Activated effector memory CD4-positive, alpha-beta T cell treated with Interleukin-2 at 50 U/mL for 16 hours (primary cell): ENCODE data around the gene ALPL.
"Not testable (repeated sequence)": the region's sequence is repeated elsewhere in the genome, so short reads cannot be mapped to it uniquely, and the experiment has no call there.

ENCODE experiments used
- DNase-seq: peaks from one replicate; pipeline ENCODE4 v3.0.0-alpha.2; 2020

Gene ALPL

DNA sequence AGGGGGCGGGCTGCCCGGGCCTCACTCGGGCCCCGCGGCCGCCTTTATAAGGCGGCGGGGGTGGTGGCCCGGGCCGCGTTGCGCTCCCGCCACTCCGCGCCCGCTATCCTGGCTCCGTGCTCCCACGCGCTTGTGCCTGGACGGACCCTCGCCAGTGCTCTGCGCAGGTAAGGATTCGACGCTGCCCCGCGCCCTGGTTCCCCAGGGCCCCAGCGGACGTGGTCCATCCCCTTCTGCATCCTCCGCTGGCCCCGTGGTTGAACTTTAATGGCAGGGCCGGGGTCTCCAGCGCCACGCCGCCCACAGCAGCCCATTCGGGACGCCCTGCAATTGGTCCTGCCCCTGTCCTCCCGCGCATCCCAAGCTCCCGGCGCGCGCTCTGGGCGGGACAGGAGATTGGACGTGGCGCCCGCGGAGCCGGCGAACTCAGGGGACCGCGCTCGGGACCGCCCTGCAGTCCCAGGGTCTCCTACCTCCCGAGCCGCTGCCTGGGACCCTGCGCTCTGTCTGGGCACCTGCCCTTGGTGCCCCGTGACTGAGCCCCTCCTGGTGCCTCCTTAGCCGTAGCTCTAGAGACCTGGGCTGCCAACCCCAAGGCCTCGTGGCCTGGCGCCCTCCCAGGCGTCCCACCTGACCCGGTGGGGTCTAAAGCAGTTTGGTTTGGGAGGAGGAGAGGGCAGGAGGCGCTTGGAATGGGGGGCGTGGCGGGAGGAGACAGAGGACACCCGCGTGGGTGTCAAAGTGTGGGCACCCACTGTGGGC, at the start of gene ALPL:
Gene ALPL, plus strand, starts transcription at position 73 of the 762 bp plus-strand sequence. CDS start 44,659 bp downstream, outside the sequence.
- no peak for DNase-seq

DNA sequence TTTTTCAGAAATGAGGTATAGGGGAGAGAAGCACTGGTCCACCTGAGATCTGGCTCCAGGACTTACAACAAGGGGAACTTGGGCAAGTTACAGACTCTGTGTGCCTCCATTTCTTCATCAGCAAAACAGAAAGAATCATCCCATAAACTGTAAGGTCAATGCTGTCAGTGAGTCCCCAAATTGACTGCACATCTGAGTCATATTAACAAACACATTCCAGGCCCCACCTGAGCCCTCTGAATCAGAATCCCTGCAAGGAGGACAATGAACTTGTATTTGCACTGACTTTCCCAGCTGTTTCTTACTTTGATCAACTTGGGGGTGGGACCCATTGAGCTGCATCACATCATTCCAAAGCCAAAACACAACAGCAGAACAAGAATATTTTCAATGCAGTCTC, 44.1 kb upstream of the ALPL start:
- not testable (repeated sequence) for DNase-seq

DNA sequence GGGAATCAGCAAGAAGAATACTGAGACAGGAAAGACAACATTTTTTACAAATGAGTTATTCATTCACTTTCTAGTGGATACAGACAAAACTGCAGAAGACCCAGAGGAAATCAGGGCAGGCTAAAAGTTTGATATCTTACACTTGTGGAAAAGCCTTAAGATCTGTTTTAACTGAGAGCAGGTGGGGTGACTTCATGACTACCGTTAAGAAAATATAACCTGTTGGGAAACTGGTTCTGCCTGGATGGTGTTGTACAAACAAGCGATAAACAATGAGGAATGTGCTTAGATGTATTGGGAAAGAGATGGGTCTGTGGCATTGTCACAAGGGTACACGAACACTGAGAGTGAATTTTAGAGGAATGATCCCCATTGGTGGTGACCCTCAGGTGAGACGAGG, 41.3 kb upstream of the ALPL start:
- DNase-seq = not testable (repeated sequence)

DNA sequence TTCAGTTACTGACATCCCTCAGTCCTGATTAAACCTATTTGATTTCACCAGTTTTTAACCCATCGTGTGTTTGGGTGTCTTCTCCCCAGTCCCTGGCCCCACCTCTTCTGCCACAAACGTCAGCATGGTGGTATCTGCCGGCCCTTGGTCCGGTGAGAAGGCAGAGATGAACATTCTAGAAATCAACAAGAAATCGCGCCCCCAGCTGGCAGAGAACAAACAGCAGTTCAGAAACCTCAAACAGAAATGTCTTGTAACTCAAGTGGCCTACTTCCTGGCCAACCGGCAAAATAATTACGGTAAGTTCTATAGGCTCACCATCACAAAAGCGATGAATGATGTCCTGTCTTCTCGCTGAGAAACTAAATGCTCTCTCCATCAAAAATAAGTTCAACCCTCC, 40.6 kb upstream of the ALPL start:
- no peak for DNase-seq

DNA sequence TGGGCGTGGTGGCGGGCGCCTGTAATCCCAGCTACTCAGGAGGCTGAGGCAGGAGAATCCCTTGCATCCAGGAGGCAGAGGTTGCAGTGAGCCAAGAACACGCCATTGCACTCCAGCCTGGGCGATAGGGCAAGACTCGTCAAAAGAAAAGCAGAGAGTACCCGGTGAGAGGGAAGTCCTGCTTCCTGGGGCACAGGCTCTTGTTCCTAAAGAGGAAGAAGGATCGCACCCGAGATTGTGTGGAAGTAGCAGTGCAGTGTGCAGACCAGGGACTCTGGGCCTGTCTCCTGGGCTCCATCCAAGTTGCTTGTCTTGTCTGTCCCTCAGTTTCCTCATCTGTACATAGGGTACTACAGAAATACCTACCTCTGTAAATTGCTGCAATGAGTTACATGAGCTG, 39.6 kb upstream of the ALPL start:
- no peak for DNase-seq

DNA sequence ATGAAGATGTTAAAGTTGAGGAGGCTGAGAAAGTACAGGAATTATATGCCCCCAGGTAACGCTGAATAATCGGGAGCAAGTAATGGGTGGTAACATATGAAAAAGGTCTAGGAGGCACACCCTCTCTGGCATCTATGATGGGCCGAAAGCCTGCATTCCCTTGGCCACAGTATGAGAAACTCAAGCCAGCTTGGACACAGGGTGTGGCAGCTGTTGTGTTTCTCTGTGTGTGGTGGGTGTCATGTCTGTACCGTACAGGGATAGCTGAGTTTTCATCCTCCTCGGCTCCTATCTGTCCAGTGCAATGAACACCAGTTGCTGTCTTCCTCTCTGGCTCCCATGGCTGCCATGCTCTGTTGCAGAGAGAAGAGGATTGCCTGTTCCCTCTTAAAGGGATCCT, 36.4 kb upstream of the ALPL start:
- DNase-seq = no peak

DNA sequence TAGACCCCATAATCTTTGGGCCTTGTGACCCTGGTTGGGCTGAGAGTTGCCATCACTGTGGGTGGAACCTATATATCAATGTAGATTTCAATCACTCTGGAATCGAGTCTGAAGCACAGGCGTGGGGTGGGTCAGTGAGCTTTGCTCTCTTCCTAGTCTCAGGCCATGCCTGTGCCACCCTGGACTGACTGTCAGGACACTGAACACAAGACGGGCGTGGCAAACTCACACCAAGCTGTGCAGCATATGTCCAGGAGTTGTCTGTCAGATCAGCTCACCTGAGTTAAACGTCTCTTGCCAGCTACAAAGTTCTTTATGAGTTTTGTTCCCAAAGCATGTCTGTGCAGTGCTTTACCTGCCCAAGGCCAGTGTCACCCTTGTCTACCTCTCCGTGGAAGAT, 30.9 kb upstream of the ALPL start:
- no peak for DNase-seq

DNA sequence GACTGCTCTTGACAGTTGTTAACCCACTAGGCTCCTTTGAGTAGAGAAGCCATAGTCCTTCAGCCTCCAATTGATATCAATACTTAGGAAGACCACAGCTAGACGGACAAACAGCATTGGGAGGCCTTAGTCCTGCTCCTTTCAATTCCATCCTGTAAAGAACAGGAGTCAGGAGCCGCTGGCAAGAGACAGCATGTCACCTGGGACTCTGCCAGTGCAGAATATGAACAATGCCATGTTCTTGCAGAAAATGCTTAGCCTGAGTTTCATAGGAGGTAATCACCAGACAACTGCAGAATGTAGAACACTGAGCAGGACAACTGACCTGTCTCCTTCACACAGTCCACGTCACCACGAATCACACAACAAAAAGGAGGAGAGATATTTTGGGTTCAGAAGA, 25.3 kb upstream of the ALPL start:
- not testable (repeated sequence) for DNase-seq

DNA sequence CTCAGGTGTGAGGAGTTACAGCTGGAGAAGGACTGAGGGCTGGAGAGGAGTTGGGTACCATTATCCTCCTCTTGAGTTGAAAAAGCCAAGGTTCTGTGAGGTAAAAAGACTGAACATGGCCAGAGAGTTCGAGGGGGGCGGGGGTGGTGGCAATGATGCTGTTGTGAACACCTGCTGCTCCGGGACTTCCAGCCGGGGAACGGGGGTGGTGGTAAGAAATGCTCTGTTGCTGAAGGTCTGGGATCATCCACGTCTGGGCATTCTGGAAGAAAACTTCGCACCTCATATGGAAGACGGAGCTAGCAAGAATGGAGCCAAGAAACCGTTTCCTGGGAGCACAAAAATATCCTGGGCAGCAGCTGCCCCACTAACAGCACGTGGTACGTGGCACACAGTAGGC, 20.1 kb upstream of the ALPL start:
- DNase-seq = no peak

DNA sequence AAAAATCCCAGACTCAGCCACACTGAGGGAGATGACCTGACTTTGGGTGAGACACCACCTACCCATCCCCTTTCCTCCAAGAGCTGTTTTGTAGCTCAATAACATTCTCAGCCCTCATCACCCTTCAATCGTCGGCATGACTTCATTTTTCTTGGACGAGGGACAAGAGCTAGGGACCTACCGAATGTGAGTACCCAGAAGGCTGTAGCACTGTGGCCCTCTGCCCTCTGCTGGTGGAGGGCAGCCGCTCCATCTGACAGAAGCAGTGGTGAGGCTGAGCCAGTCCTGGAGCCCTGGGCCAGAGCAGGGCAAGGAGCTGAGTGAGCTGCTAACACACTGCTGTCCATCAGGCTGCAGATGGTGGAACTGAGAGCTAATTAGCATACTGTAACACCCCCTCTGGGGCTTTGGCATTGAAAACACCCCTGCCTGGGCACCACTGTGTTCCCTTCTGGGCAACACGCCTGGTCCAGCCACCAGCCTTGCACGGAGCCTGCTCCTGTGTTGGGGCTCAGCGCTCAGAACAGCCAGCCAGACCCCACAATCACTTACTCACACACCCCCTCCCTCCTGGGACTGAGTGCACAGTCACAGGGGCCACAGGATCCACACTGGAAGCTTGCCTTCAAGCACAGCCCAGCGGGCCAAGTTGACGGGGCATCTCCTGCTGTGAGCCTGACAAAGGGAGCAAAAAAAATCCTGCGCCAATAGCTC, 18.3 kb upstream of the ALPL start:
- no peak for DNase-seq

DNA sequence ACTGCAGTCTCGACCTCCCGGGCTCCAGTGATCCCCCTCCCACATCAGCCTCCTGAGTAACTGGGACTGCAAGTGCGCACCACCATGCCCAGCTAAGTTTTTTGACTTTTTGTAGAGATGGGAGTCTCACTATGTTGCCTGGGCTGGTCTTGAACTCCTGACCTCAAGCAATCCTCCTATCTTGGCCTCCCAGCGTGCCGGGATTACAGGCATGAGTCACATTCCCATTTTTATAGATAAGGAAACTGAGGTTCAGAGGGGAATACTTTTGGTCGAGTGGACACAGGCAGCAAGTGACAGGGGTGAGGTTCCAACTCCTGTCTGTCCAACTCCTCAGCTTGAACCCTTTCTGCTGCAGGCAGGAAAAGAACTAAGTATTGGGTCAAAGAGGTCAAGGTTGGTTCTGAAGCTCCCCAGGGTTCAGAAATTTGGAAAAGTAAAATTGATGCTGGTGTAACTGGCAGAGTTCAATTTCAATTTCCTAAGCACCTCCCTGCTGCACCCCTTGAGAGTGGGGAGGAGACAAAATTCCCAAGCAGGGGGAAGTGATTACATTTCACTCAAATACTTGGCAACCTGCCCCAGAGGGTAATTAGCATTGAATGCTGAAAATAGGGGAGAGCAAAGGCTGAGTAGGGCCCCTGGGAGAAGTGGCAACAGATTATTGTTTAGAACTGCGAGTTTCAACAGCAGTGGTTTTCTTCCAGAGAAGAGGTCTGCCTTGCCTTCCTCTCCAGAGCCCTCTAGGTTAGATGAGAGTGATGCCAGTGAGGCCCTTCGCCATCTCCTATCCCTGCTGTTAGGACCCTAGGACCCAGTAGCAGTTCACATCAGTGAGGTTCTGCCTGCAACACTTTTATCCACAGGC, 17.5 kb upstream of the ALPL start:
- DNase-seq = no peak

DNA sequence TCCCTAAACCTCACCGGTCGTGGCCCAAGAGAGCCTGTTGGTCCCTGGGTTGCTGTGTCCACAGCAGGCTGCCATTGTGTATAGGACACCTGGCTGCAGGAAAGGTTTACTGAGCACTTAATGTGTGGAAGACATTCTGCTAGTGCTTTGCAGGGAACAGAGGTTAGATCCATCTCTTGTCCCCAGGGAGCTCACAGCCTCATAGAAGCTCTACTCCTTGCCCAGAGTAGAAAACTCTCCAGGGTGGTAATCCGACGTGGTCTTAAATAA, 16.9 kb upstream of the ALPL start:
- no peak for DNase-seq

DNA sequence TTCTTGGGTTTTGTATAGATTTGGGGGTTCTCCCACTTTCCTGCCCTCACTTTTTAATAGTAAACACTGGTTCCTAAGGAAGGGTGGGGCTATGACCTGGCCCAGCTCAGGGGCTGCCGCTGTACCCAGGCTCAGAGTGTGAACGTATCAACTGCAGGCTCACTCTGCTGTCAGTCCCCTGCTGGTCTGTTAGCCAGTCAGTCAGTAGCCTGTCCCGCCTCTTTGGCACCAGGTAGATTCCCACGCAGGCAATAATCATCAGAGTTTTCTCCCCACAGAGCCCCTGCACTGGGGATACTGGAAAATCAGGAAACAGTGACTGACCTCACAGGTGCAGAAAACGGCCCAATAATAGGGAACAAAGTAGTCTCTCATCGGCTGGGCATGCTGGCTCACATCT, 15.0 kb upstream of the ALPL start:
- DNase-seq = no peak

DNA sequence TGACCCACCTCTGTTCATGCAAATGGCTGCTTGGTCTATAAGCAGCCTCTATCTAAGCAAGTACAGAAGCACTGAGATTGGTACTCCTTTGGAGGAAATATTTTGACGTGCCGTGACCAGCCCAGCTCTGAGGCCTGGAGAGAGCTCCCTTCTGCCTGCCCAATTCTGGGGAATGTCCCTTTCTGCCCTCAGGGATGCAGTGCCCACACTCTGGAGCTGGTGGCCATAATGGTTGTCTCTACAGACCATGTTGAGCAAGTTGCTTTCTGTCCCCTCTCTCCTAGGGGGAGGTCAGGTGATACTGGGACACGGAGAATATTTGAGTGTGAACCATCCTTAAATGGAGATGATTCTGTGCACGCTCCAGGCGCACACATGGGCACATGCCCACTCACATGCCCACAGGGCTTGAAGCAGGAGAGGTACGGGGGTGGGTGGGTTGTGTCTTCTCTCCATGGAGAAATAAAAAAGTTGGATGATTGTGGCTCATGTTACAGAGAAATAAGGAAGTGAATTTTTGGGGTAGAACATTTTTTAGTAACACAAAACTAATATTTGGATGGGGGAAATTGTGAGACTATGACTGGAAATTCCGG, 13.9 kb upstream of the ALPL start:
- DNase-seq = no peak

DNA sequence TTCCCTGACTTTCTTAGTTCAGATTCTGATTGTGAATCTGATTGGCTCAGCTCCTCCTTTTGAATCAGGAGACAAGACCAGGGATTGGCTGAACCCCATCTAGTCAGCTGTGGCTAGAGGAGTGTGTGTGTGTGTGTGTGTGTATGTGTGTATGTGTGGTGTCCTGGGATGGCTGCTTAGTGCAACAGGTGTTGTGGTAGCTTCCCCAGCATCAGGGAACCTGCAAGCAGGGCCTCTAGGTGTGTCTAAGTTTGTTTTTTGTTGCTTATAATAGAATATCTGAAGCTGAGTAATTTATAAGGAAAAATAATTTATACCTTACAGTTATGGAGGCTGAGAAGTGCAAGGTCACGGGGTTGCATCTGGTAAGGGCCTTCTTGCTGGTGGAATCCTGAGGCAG, 13.2 kb upstream of the ALPL start:
- DNase-seq = no peak

DNA sequence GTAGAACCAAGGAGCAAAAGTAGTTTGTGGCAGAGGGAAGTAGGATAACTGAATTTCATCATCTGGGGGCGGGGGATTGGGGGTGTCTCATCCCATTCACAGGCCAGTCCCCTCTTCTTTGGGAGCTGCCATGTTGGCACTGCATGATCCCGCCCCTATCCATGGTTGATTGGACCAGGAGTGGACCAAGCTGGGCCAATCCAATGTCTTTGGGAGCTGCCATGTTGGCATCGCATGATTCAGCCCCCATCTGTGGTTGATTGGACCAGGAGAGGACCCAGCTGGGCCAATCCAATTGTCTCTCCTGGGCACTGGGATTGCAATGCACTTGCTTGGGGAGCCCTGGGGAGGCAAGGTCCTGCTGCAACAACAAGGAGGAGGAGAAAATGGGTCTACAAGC, 12.3 kb upstream of the ALPL start:
- no peak for DNase-seq

DNA sequence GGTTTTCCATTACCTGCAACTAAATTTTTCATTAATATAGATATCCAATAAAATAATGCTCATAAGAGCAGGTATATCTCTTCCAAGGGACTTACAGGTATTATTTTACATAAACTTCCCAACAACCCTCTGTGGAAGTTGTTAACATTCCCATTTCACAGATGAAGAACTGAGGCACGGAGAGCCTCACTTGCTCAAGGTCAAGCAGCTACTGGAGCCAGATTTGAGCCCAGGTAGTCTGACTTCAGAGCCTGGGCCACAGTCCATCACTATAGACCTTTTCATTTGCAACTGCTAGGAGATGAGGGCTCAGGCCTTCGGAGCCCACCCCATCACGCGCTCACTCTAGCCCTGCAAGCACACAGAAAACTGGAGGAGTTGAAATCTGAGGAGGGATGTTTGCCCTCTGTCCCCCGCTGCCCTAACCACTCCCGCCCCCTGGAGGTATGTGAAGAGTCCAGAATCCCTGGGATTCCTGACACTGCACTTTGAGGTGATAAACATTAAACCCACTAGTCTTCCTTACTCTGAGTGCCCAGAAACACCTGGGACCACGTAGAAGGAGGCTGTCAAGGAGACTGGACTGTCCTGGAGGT, 11.7 kb upstream of the ALPL start:
- DNase-seq = no peak

DNA sequence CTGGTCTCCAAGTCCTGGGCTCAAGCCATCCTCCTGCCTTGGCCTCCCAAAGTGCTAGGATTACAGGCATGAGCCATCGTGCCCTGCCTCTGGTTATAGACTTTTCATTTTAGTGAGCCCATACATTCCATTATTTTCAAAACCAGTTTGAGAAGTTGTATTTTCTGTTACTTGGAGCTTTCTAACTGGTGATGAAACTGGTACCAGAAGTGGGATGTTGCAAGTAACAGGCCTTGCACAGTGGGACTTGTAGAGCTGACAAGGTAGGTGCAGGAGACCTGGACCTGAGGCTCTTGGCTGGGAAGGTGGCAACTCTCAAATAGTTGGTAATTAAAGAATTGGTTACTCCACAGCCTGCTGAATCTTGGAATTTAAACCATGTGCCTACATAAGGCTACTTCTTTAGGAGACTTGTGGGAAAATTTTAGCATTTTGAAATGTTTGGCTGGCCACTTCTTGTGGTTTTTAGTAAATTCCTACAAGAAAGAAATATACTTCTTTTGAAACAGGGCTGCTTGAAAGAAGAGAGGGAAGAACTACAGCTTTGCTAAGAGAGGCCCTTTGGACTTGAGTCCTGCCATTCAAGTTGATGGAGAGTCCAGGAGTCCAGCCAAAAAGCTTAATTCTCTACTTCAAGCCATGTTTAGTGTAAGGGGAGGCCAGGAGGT, 9.8 kb upstream of the ALPL start:
- DNase-seq = no peak

DNA sequence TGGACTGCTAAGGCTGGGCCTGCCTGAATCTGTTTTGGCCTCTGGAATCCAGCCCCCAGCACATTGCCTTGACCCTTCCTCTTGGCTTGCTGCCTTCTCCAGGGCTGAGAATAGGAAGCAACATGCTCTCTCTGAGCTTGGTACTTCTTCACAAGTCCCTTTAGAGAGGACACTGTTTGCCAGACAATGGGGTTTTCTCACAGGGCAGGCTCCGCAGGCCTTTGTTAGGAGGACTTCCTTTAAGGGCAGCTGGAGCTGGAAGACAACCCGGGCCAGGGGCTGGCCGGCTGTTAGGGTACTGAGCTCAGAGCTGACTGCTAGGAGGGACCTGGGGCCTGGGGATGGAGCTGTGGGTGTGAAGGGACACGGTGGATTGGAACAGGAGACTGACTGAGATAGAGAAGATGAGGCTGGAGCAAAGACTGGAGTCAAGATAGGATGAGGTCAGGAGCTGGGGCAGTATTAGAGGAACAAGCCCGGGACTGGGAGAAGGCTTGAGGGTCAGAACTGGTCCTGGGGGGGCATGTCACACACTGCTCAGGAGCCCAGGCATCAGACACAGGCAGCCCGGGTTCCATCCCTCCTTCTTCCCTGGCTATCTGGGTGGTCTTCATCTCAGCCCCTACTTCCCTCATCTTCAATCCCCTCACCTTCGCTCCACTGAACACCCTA, 5.4 kb upstream of the ALPL start:
- no peak for DNase-seq

DNA sequence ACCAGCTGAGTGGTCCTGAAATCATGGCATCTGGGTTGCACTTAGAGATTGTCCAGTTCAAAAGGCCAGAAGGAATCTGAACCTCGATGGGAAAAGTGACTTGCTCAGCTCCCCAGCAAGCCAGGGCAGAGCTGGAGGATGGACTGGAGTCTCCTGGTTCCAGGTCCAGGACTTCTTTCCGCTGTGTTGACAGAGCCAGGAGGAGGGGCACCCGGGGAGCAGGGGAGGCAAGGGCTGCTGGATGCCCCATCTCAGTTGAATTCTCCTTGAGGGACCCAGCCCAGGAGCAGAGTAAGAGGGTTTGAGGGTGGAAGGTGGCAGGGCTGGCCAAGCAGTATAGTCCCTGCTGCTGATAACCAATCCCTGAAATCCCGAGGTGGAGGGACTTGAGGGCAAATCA, 2.4 kb upstream of the ALPL start:
- DNase-seq = no peak

DNA sequence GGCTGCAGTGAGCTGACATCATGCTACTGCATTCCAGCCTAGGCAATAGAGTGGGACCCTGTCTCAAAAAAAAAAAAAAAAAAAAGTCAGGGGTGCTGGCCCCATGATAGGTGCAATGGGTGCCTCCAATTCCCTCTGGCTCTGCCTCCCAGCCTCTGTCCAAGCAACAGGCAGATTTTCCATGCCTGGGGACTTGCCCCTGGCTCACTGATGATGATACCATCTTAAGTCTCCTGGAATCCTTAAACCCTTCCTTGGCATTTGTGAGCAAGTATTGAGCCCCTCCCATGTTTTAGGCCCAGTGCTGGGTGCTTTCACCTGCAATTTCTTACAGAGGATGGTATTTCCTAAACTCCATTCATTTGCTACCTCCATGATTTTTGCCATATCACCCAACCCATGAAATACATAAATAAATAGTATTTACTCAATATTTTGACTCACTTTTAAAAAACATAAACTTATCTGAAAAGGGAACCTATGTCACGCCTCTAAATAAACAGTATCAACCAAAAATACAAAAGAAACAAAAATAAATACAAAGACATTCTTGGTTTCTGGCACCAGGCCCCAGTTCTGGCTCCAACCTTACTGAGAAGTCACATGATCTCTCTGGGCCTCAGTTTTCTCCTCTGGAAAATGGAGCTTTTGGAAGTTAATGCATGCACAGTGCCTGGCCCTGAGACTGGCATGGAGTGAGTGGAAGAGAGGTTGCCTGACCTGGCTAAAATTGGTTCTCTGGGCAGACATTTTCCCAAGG, 1.5 kb upstream of the ALPL start:
- DNase-seq = no peak
